Spleen (tissue), 11 donors: Measurements from ENCODE around the gene KLHDC9. TPM values are rescaled to one million over a fixed set of nuclear protein-coding genes. Genes with fewer than 3 reads are reported as not detected.

ENCODE experiments used
- DNase-seq: peaks from one replicate; pipeline ENCODE4 v3.0.0-alpha.2; 2020
- H3K27ac ChIP-seq, 8 donors: fragments of 200-600 bp; sonication (generic) in 7 of 8; 1 replicate in 4 of 8; 2 replicates in 4 of 8; pipeline versions ENCODE4 v1.5.0 to v1.8.0; 2016 to 2021; ENCODE audit warnings: inconsistent platforms in 4 of 8, mild to moderate bottlenecking in 4 of 8, moderate library complexity in 1 of 8
- H3K27me3 ChIP-seq, 7 donors: fragments of 200-600 bp; sonication (generic) in 6 of 7; replicated peaks in 1 of 7; 1 replicate in 4 of 7; 2 replicates in 3 of 7; pipeline versions ENCODE4 v1.5.0 to v1.8.0; 2016 to 2021; ENCODE audit warnings: inconsistent platforms in 3 of 7, mild to moderate bottlenecking in 1 of 7
- H3K36me3 ChIP-seq, 6 donors: fragments of 200-600 bp; sonication (generic) in 5 of 6; 1 replicate in 4 of 6; 2 replicates in 2 of 6; pipeline versions ENCODE4 v1.5.0 to v1.8.0; 2016 to 2021; ENCODE audit warnings: inconsistent platforms in 2 of 6
- H3K4me1 ChIP-seq, 6 donors: fragments of 200-600 bp; sonication (generic) in 5 of 6; 1 replicate in 3 of 6; 2 replicates in 3 of 6; pipeline versions ENCODE4 v1.5.0 to v1.8.0; 2016 to 2021; ENCODE audit warnings: inconsistent platforms in 3 of 6
- H3K4me3 ChIP-seq, 8 donors: fragments of 200-600 bp; sonication (generic) in 7 of 8; 1 replicate in 4 of 8; 2 replicates in 4 of 8; pipeline versions ENCODE4 v1.5.0 to v1.8.0; 2016 to 2021; ENCODE audit warnings: inconsistent platforms in 4 of 8, mild to moderate bottlenecking in 4 of 8, moderate library complexity in 2 of 8
- H3K9me3 ChIP-seq, 8 donors: fragments of 200-600 bp; sonication (generic) in 7 of 8; 1 replicate in 4 of 8; 2 replicates in 4 of 8; pipeline versions ENCODE4 v1.5.0 to v1.8.0; 2016 to 2021; ENCODE audit warnings: inconsistent platforms in 4 of 8
- CTCF ChIP-seq, 11 experiments: fragments of 200-600 bp in 7 of 11; fragments of 450-650 bp in 4 of 11; sonication (generic) in 4 of 11; IDR thresholded peaks in 8 of 11; conservative IDR thresholded peaks in 3 of 11; 1 replicate in 7 of 11; 2 replicates in 4 of 11; pipeline versions ENCODE4 v1.4.0 to v1.8.0; 2016 to 2021; ENCODE audit warnings: antibody characterized with exemption in 11 of 11, inconsistent platforms in 4 of 11, mild to moderate bottlenecking in 1 of 11
- POLR2A ChIP-seq, 3 donors: fragments of 450-650 bp; IDR thresholded peaks; one replicate each; pipeline ENCODE4 v1.5.1; 2017; ENCODE audit warnings: antibody characterized with exemption in 3 of 3, mild to moderate bottlenecking in 1 of 3
- POLR2AphosphoS5 ChIP-seq, 3 donors: sonication (generic); formaldehyde crosslinking; IDR thresholded peaks; one replicate each; pipeline ENCODE4 v1.5.1; 2017; ENCODE audit warnings: antibody characterized with exemption in 3 of 3
- WGBS, 5 donors: extraction: QIAGEN DNeasy Blood & Tissue Kit in 3 of 5; methylation state at CpG; one replicate each; pipeline versions ENCODE4 v1.1.5 to v1.1.7; 2013 to 2018; 5-methylcytosine and 5-hydroxymethylcytosine counted together
- intact Hi-C: fragments of 100-400 bp; cut with DNase I; formaldehyde crosslinking; loops from one replicate; pipeline ENCODE4 v1.15.0; 2023; ENCODE audit warnings: low total_unique reads
- polyA plus RNA-seq, 3 donors: library from polyadenylated mRNA; stranded (reverse); fragments of 200-250 nt; gene quantifications; one replicate each; pipeline ENCODE4 v1.2.1, GENCODE V29; 2013
- small RNA-seq, 4 donors: library from RNA; depleted of rRNA; stranded (forward); fragments of <200 nt; gene quantifications; one replicate each; pipeline ENCODE3, GENCODE V24; 2016
- total RNA-seq, 7 donors: library from RNA; depleted of rRNA in 3 of 7; stranded (reverse); fragments of >200 nt in 3 of 7; fragmentation: NEBNext Ultra II Directional in 4 of 7; extraction: Animal tissue kit (Norgen Biotek cat#: 25700) in 4 of 7; gene quantifications; one replicate each; pipeline versions ENCODE4 v1.1.0 to v1.2.1, GENCODE V29; 2016 to 2021
- donor health status: healthy with polysubstance abuse.
- donor health status: DM: no; HTN: no; CAD: no; lungs with moderate emphysema.
- donor health status: DM: no; HTN: no; CAD: no.
- donor health status: Bipolar disorder and iron deficiency.
- donor health status: healthy.
- donor health status: DM: no; HTN: no; CAD: no.
- donor health status: DM: yes; HTN: yes; CAD: no.

Gene KLHDC9
- total and polyA plus RNA-seq, 10 donors = 1.1 to 3.9 (median 1.7) TPM

- Histone ChIP-seq H3K36me3 (peaks cover 0 to 7% (median 0%) of the 10 kb centered on the region in 6 donors), H3K9me3 (no peaks in the 10 kb centered on the region), H3K27ac (peak overlapping the region in 6 of 8 donors; percentile 10 to 61 (median 34)), H3K27me3 (no peaks in the 10 kb centered on the region), H3K4me3 (no peak overlapping the region), H3K4me1 (peaks cover 6 to 66% (median 21%) of the 10 kb centered on the region in 6 donors)
- intact Hi-C loops = no loop called here
- TF ChIP-seq CTCF (IDR thresholded peaks at IDR 0.05 in 8 of 11, conservative IDR thresholded peaks at IDR 0.05 in 3 of 11) = no peak
- no peak for TF ChIP-seq POLR2A (IDR thresholded peaks at IDR 0.05)
- TF ChIP-seq POLR2AphosphoS5 (IDR thresholded peaks at IDR 0.05) = no peak
- no peak for DNase-seq
- WGBS, 5 donors = 55 to 89% (median 60%) methylated on average over 1 of the region's 1 CpG
These were observed 40.3 kb downstream of the KLHDC9 start for GRCh38 chr1:161138431-161138830.

DNA sequence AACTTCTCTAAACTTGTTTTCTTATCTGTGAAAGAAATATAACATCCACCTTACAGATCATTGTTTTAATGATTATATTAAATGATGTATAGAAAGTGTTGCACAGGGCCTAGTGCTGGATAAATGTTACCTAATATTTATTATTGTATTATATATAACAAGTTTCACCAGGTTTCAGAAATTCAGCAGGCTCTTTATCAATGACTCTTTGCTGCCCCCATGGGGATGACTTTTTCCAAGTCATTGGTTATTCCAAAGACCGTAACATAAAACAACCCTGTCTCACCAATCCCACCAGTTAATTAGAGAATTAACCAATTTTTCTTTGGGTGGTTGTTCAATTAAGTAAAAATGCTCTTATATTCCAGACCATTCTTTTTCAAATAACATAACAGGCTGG is 41.6 kb downstream of the KLHDC9 start:
- H3K9me3 ChIP-seq = no peaks in the 10 kb centered on the region
- H3K27me3 ChIP-seq = no peaks in the 10 kb centered on the region
- no peak for DNase-seq
- intact Hi-C loops = no loop called here
- WGBS, 5 donors = 55 to 65% (median 58%) methylated on average over 1 of the region's 1 CpG
- TF ChIP-seq CTCF (IDR thresholded peaks at IDR 0.05 in 8 of 11, conservative IDR thresholded peaks at IDR 0.05 in 3 of 11) (peak in 10 of 11 experiments; percentile 17 to 65 (median 47)), POLR2A (IDR thresholded peaks at IDR 0.05) (no peak)
- no peak overlapping the region for H3K4me3 ChIP-seq
- H3K27ac ChIP-seq = no peak overlapping the region
- H3K4me1 ChIP-seq = peaks cover 0 to 53% (median 8%) of the 10 kb centered on the region in 6 donors
- H3K36me3 ChIP-seq = peaks cover 0 to 4% (median 0%) of the 10 kb centered on the region in 6 donors

- Histone ChIP-seq H3K9me3 (no peaks in the 10 kb centered on the region), H3K4me1 (peaks cover 0 to 42% (median 6%) of the 10 kb centered on the region in 6 donors), H3K27ac (no peak overlapping the region), H3K27me3 (no peaks in the 10 kb centered on the region), H3K4me3 (no peak overlapping the region), H3K36me3 (peaks cover 0 to 3% (median 0%) of the 10 kb centered on the region in 6 donors)
- peak; percentile 64 for DNase-seq
- intact Hi-C loops = no loop called here
- TF ChIP-seq POLR2A (IDR thresholded peaks at IDR 0.05) (no peak), POLR2AphosphoS5 (IDR thresholded peaks at IDR 0.05) (no peak), CTCF (IDR thresholded peaks at IDR 0.05 in 8 of 11, conservative IDR thresholded peaks at IDR 0.05 in 3 of 11) (no peak)
- WGBS, 5 donors = 95 to 97% (median 95%) methylated on average over 29 of the region's 29 CpGs
These were observed 42.7 kb downstream of the KLHDC9 start for GRCh38 chr1:161140755-161141400.

- Histone ChIP-seq H3K4me1 (no peaks in the 10 kb centered on the region), H3K9me3 (no peaks in the 10 kb centered on the region), H3K27me3 (no peaks in the 10 kb centered on the region), H3K27ac (no peak overlapping the region), H3K36me3 (no peaks in the 10 kb centered on the region), H3K4me3 (no peak overlapping the region)
- DNase-seq = peak; percentile 6
- intact Hi-C loops = no loop called here
- WGBS, 5 donors = 82 to 94% (median 87%) methylated on average over 3 of the region's 3 CpGs
- no peak for TF ChIP-seq POLR2A (IDR thresholded peaks at IDR 0.05)
- TF ChIP-seq POLR2AphosphoS5 (IDR thresholded peaks at IDR 0.05) = no peak
- TF ChIP-seq CTCF (IDR thresholded peaks at IDR 0.05 in 8 of 11, conservative IDR thresholded peaks at IDR 0.05 in 3 of 11) = no peak
These were observed 47.7 kb downstream of the KLHDC9 start for GRCh38 chr1:161145832-161146231.

Small RNA genes within 50 kb of the gene (small RNA-seq; reads per million reads assigned to genes)
- 0 reads per million in 4 donors for gene RF01225

Other genes with a start within 250 kb of the KLHDC9 start
- gene CD244, start 235.5 kb upstream of the KLHDC9 start, total RNA-seq = 10 to 100 TPM; 13.0 to 25.7 (median 18.2) TPM
- gene CD244, start 235.5 kb upstream of the KLHDC9 start, polyA plus RNA-seq = 1 to 10 TPM; 2.1 to 4.3 (median 4.0) TPM
- gene ITLN1, start 213.2 kb upstream of the KLHDC9 start, total RNA-seq = 1 to 10 TPM in 6 of 7 donors, under 1 TPM in 1; 0.52 to 2.5 (median 1.7) TPM
- 1 to 10 TPM in 2 of 3 donors, under 1 TPM in 1; 0.87 to 3.6 (median 1.6) TPM for gene ITLN1, start 213.2 kb upstream of the KLHDC9 start, polyA plus RNA-seq
- gene ITLN2, start 143.6 kb upstream of the KLHDC9 start, total RNA-seq = not detected
- not detected for gene ITLN2, start 143.6 kb upstream of the KLHDC9 start, polyA plus RNA-seq
- gene F11R, start 77.2 kb upstream of the KLHDC9 start, total RNA-seq = 10 to 100 TPM; 46.7 to 77.2 (median 56.8) TPM
- 10 to 100 TPM in 1 of 3 donors, 1 to 10 TPM in 2; 6.4 to 16.5 (median 8.4) TPM for gene F11R, start 77.2 kb upstream of the KLHDC9 start, polyA plus RNA-seq
- 10 to 100 TPM; 24.3 to 31.9 (median 29.7) TPM for gene TSTD1, start 59.4 kb upstream of the KLHDC9 start, total RNA-seq
- 100 to 1,000 TPM in 1 of 3 donors, 10 to 100 TPM in 2; 87.6 to 141 (median 94.2) TPM for gene TSTD1, start 59.4 kb upstream of the KLHDC9 start, polyA plus RNA-seq
- gene USF1, start 52.4 kb upstream of the KLHDC9 start, total RNA-seq = 100 to 1,000 TPM; 113 to 158 (median 123) TPM
- gene USF1, start 52.4 kb upstream of the KLHDC9 start, polyA plus RNA-seq = 100 to 1,000 TPM; 132 to 339 (median 228) TPM
- gene ARHGAP30, start 28.5 kb upstream of the KLHDC9 start, total RNA-seq = 100 to 1,000 TPM; 103 to 145 (median 129) TPM
- 10 to 100 TPM; 28.8 to 81.5 (median 31.1) TPM for gene ARHGAP30, start 28.5 kb upstream of the KLHDC9 start, polyA plus RNA-seq
- gene NECTIN4, start 8.8 kb upstream of the KLHDC9 start, total RNA-seq = not detected
- gene NECTIN4, start 8.8 kb upstream of the KLHDC9 start, polyA plus RNA-seq = under 1 TPM; 0.03 to 0.06 (median 0.04) TPM
- gene PFDN2, start 19.7 kb downstream of the KLHDC9 start, total RNA-seq = 10 to 100 TPM; 14.9 to 49.4 (median 38.5) TPM
- 100 to 1,000 TPM; 122 to 140 (median 133) TPM for gene PFDN2, start 19.7 kb downstream of the KLHDC9 start, polyA plus RNA-seq
- gene NIT1, start 19.7 kb downstream of the KLHDC9 start, total RNA-seq = 10 to 100 TPM; 29.4 to 48.2 (median 43.6) TPM
- gene NIT1, start 19.7 kb downstream of the KLHDC9 start, polyA plus RNA-seq = 10 to 100 TPM; 27.7 to 36.9 (median 31.5) TPM
- 10 to 100 TPM; 28.7 to 49.1 (median 38.2) TPM for gene DEDD, start 34.3 kb downstream of the KLHDC9 start, total RNA-seq
- 10 to 100 TPM; 15.9 to 18.5 (median 17.7) TPM for gene DEDD, start 34.3 kb downstream of the KLHDC9 start, polyA plus RNA-seq
- gene UFC1, start 55.6 kb downstream of the KLHDC9 start, total RNA-seq = 10 to 100 TPM; 62.8 to 76.3 (median 71.2) TPM
- 100 to 1,000 TPM; 114 to 130 (median 119) TPM for gene UFC1, start 55.6 kb downstream of the KLHDC9 start, polyA plus RNA-seq
- 10 to 100 TPM; 25.3 to 33.0 (median 29.4) TPM for gene USP21, start 61.1 kb downstream of the KLHDC9 start, total RNA-seq
- gene USP21, start 61.1 kb downstream of the KLHDC9 start, polyA plus RNA-seq = 10 to 100 TPM; 17.9 to 26.1 (median 24.4) TPM
- gene PPOX, start 68.1 kb downstream of the KLHDC9 start, total RNA-seq = 10 to 100 TPM; 25.5 to 41.3 (median 35.6) TPM
- 10 to 100 TPM; 33.5 to 74.7 (median 44.5) TPM for gene PPOX, start 68.1 kb downstream of the KLHDC9 start, polyA plus RNA-seq
- 10 to 100 TPM; 29.2 to 52.8 (median 35.6) TPM for gene B4GALT3, start 79.1 kb downstream of the KLHDC9 start, total RNA-seq
- gene B4GALT3, start 79.1 kb downstream of the KLHDC9 start, polyA plus RNA-seq = 10 to 100 TPM; 21.0 to 41.3 (median 31.8) TPM
- 10 to 100 TPM in 4 of 7 donors, 1 to 10 TPM in 3; 1.1 to 37.8 (median 11.0) TPM for gene ADAMTS4, start 100.7 kb downstream of the KLHDC9 start, total RNA-seq
- 1 to 10 TPM in 1 of 3 donors, under 1 TPM in 2; 0.26 to 1.2 (median 0.91) TPM for gene ADAMTS4, start 100.7 kb downstream of the KLHDC9 start, polyA plus RNA-seq
- gene NDUFS2, start 104.0 kb downstream of the KLHDC9 start, total RNA-seq = 100 to 1,000 TPM in 1 of 7 donors, 10 to 100 TPM in 6; 76.5 to 110 (median 88.0) TPM
- 10 to 100 TPM; 27.0 to 44.7 (median 34.1) TPM for gene NDUFS2, start 104.0 kb downstream of the KLHDC9 start, polyA plus RNA-seq
- gene FCER1G, start 116.9 kb downstream of the KLHDC9 start, total RNA-seq = 100 to 1,000 TPM; 167 to 402 (median 268) TPM
- gene FCER1G, start 116.9 kb downstream of the KLHDC9 start, polyA plus RNA-seq = 100 to 1,000 TPM; 148 to 236 (median 202) TPM
- not detected for gene APOA2, start 125.3 kb downstream of the KLHDC9 start, total RNA-seq
- under 1 TPM in 1 of 3 donors, not detected in 2; 0.29 TPM for gene APOA2, start 125.3 kb downstream of the KLHDC9 start, polyA plus RNA-seq
- 10 to 100 TPM in 5 of 7 donors, 1 to 10 TPM in 2; 8.3 to 15.3 (median 10.7) TPM for gene TOMM40L, start 127.7 kb downstream of the KLHDC9 start, total RNA-seq
- gene TOMM40L, start 127.7 kb downstream of the KLHDC9 start, polyA plus RNA-seq = 1 to 10 TPM; 6.2 to 8.9 (median 6.5) TPM
- gene NR1I3, start 139.8 kb downstream of the KLHDC9 start, total RNA-seq = not detected
- under 1 TPM in 2 of 3 donors, not detected in 1; 0.06 to 0.11 TPM for gene NR1I3, start 139.8 kb downstream of the KLHDC9 start, polyA plus RNA-seq
- under 1 TPM in 2 of 7 donors, not detected in 5; 0.20 to 0.26 TPM for gene PCP4L1, start 160.4 kb downstream of the KLHDC9 start, total RNA-seq
- under 1 TPM in 2 of 3 donors, not detected in 1; 0.19 to 0.20 TPM for gene PCP4L1, start 160.4 kb downstream of the KLHDC9 start, polyA plus RNA-seq
- 10 to 100 TPM in 1 of 7 donors, 1 to 10 TPM in 6; 3.9 to 11.9 (median 7.1) TPM for gene MPZ, start 211.6 kb downstream of the KLHDC9 start, total RNA-seq
- 1 to 10 TPM; 1.5 to 9.4 (median 2.1) TPM for gene MPZ, start 211.6 kb downstream of the KLHDC9 start, polyA plus RNA-seq
- gene SDHC, start 216.0 kb downstream of the KLHDC9 start, total RNA-seq = 100 to 1,000 TPM in 6 of 7 donors, 10 to 100 TPM in 1; 95.6 to 170 (median 147) TPM
- gene SDHC, start 216.0 kb downstream of the KLHDC9 start, polyA plus RNA-seq = 100 to 1,000 TPM in 1 of 3 donors, 10 to 100 TPM in 2; 57.0 to 131 (median 87.9) TPM